HCT116 (cell line): ENCODE data around the gene MSLN. TPM values are rescaled to one million over a fixed set of nuclear protein-coding genes. Genes with fewer than 3 reads are reported as not detected.

Experiments used
- ATAC-seq: fragments of 200-7000 bp; cut with Tn5 transposase; 2 replicates; pipeline ENCODE4 v1.9.1; 2020; ENCODE audit warnings: mild to moderate bottlenecking, moderate library complexity
- BruUV-seq: library from RNA; stranded (reverse); fragments of 400-500 nt; replicated peaks from 2 replicates; lab custom pipeline; 2021; lab: Mats Ljungman, UMichigan
- CTCF ChIA-PET: fragments of 300-600 bp; sonication (Branson Sonifier 250); formaldehyde crosslinking; loops from one replicate; lab custom pipeline; 2021; ENCODE audit warnings: antibody characterized with exemption; lab: Charles Lee
- POLR2A ChIA-PET: fragments of 300-600, 350-600 bp; sonication (Branson Sonifier 250); formaldehyde crosslinking; loops from one replicate; lab custom pipeline; 2021; ENCODE audit warnings: antibody characterized with exemption; lab: Charles Lee
- RAD21 ChIA-PET, 2 experiments: fragments of 300-600 bp; sonication (Branson Sonifier 250); formaldehyde crosslinking; loops; one replicate each; lab custom pipeline; 2023; ENCODE audit warnings: low total read pairs in 2 of 2; ENCODE audit not compliant: uncharacterized antibody in 2 of 2, unreplicated experiment in 2 of 2, low non-redundant PET in 1 of 2; lab: Charles Lee
- DNase-seq: peaks from one replicate; pipeline ENCODE4 v3.0.0-alpha.2; 2010; ENCODE audit warnings: low read depth, low spot score
- H2AFZ ChIP-seq: fragments of 200-600 bp; shearing (Covaris generic), sonication (generic); 2 replicates; pipeline ENCODE4 v1.6.1; 2017; ENCODE audit warnings: low read depth, mixed run types, mixed read lengths, antibody characterized with exemption, low read length; ENCODE audit not compliant: poor library complexity, severe bottlenecking
- H3K27ac ChIP-seq: 2 replicates; pipeline ENCODE4 v1.5.1; 2012; ENCODE audit warnings: low read depth, low read length
- H3K27me3 ChIP-seq: fragments of 200-600 bp; sonication (generic); 2 replicates; pipeline ENCODE4 v1.6.1; 2016; ENCODE audit warnings: mixed run types, low read length, mixed read lengths; ENCODE audit not compliant: insufficient read depth
- H3K36me3 ChIP-seq, 2 experiments: fragments of 200-500 bp in 1 of 2; fragments of 200-600 bp in 1 of 2; sonication (Bioruptor generic) in 1 of 2; sonication (generic) in 1 of 2; 2 replicates each; pipeline versions ENCODE4 v1.5.1 to v1.6.1; 2014 to 2016; ENCODE audit warnings: low read length in 2 of 2, inconsistent platforms in 1 of 2, mixed read lengths in 1 of 2, mixed run types in 1 of 2; ENCODE audit not compliant: insufficient read depth in 2 of 2, control insufficient read depth in 1 of 2
- H3K4me1 ChIP-seq, 2 experiments: fragments of 200-600 bp in 1 of 2; sonication (generic) in 1 of 2; 2 replicates each; pipeline versions ENCODE4 v1.5.1 to v1.6.1; 2012 to 2017; ENCODE audit warnings: low read length in 2 of 2, inconsistent platforms in 1 of 2, mild to moderate bottlenecking in 1 of 2, mixed read lengths in 1 of 2, mixed run types in 1 of 2, moderate library complexity in 1 of 2; ENCODE audit not compliant: insufficient read depth in 2 of 2, control insufficient read depth in 1 of 2
- H3K4me2 ChIP-seq: fragments of 200-600 bp; sonication (generic); 2 replicates; pipeline ENCODE4 v1.6.1; 2017; ENCODE audit warnings: mixed run types, low read length, mixed read lengths
- H3K4me3 ChIP-seq, 2 experiments: fragments of 200-600 bp in 1 of 2; sonication (generic) in 1 of 2; replicated peaks in 1 of 2; 2 replicates each; pipeline ENCODE4 v1.5.1; 2011 to 2016; ENCODE audit warnings: low read length in 2 of 2, control low read depth in 1 of 2, low read depth in 1 of 2, mild to moderate bottlenecking in 1 of 2, mixed read lengths in 1 of 2, mixed run types in 1 of 2
- H3K79me2 ChIP-seq: fragments of 200-600 bp; sonication (generic); 2 replicates; pipeline ENCODE4 v1.6.1; 2017; ENCODE audit warnings: mild to moderate bottlenecking, mixed run types, low read length, moderate library complexity, mixed read lengths; ENCODE audit not compliant: insufficient read depth
- H3K9ac ChIP-seq: fragments of 200-600 bp; sonication (generic); 2 replicates; pipeline ENCODE4 v1.6.1; 2016; ENCODE audit warnings: low read length, mixed read lengths
- H3K9me2 ChIP-seq: fragments of 200-600 bp; sonication (generic), shearing (Covaris generic); 2 replicates; pipeline ENCODE4 v1.6.1; 2017; ENCODE audit warnings: mixed run types, mild to moderate bottlenecking, moderate library complexity; ENCODE audit not compliant: insufficient read depth
- H3K9me3 ChIP-seq, 2 experiments: fragments of 200-500 bp in 1 of 2; fragments of 200-600 bp in 1 of 2; sonication (Bioruptor generic) in 1 of 2; sonication (generic) in 1 of 2; 2 replicates each; pipeline ENCODE4 v1.6.1; 2014 to 2017; ENCODE audit warnings: low read length in 2 of 2, mixed read lengths in 2 of 2, inconsistent platforms in 1 of 2, low read depth in 1 of 2, mild to moderate bottlenecking in 1 of 2, mixed run types in 1 of 2, moderate library complexity in 1 of 2; ENCODE audit not compliant: control insufficient read depth in 1 of 2, insufficient read depth in 1 of 2
- H4K20me1 ChIP-seq: fragments of 200-600 bp; sonication (generic), shearing (Covaris generic); 2 replicates; pipeline ENCODE4 v1.6.1; 2017; ENCODE audit warnings: mixed run types, mild to moderate bottlenecking, moderate library complexity; ENCODE audit not compliant: insufficient read depth
- ELF1 ChIP-seq: IDR thresholded peaks from 2 replicates; pipeline ENCODE4 v1.6.1; 2012; ENCODE audit warnings: low read depth, borderline replicate concordance
- EZH2phosphoT487 ChIP-seq: fragments of 200-600 bp; IDR thresholded peaks from 2 replicates; pipeline ENCODE4 v1.6.1; 2018; ENCODE audit warnings: antibody characterized with exemption, borderline replicate concordance
- POLR2AphosphoS5 ChIP-seq: IDR thresholded peaks from 2 replicates; pipeline ENCODE4 v1.6.1; 2011; ENCODE audit warnings: mild to moderate bottlenecking, low read depth, low read length, moderate library complexity
- SRF ChIP-seq: IDR thresholded peaks from 2 replicates; pipeline ENCODE4 v1.6.1; 2012; ENCODE audit warnings: low read depth
- ZNF274 ChIP-seq: fragments of 200-500 bp; sonication (Bioruptor generic); IDR thresholded peaks from 2 replicates; pipeline ENCODE4 v1.6.1; 2014; ENCODE audit warnings: mild to moderate bottlenecking, low read depth, low read length, inconsistent platforms
- intact Hi-C: fragments of 100-400 bp; cut with micrococcal nuclease; formaldehyde crosslinking; loops from 2 replicates; pipeline ENCODE4 v1.10.0; 2022
- total RNA-seq: library from RNA; stranded (reverse); gene quantifications from one replicate; pipeline ENCODE4 v1.2.1, GENCODE V29; 2021; ENCODE audit not compliant: unreplicated experiment
- TF ChIP-seq, protein P1 (sequence below): IDR thresholded peaks from 2 replicates; pipeline ENCODE4 v1.6.1; 2012
- TF ChIP-seq, protein P2 (sequence below): IDR thresholded peaks from 2 replicates; pipeline ENCODE4 v1.6.1; 2012; ENCODE audit warnings: low read depth

MSLN gene
- total RNA-seq, 1 experiment from 2014 or later = 40.9 TPM

DNA sequence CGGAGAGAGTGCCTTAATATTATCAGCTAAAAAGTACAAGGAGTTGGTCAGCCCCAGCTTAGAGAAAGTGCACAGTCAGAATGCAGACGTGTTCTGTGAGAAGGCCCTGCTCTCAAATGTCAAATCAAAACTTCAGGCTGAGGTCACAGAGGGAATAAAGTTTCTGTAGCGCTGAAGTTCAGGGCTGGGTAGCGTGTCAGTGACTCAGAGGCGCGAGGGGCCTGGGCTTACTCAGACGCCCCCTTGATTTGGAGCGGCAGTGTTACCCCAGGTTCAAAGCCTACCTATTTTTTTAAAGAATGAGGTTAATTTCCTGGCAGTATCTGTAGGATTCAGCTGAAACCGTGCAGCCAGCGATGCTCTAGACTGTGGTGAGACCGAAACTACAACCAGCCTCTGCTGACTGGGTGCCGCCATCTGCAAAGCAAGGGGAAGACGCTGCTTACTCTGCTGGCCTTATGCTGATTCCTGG is 24.5 kb upstream of the MSLN start:
- no peaks in the 10 kb centered on the region for H4K20me1 ChIP-seq
- RAD21 ChIA-PET = no interaction called here
- no peaks in the 10 kb centered on the region for H3K9me2 ChIP-seq
- H3K27me3 ChIP-seq = no peaks in the 10 kb centered on the region
- ATAC-seq = no peak
- H3K79me2 ChIP-seq = peaks cover 12% of the 10 kb centered on the region; the same call in 1 of the 2 replicates
- H3K9ac ChIP-seq = no peak overlapping the region
- H3K4me3 ChIP-seq = no peak overlapping the region
- intact Hi-C loops = no loop called here
- no peak overlapping the region for H2AFZ ChIP-seq
- TF ChIP-seq EZH2phosphoT487 = no peak
- TF ChIP-seq ELF1 = no peak
- no peak for TF ChIP-seq SRF
- TF ChIP-seq, protein P1, sequence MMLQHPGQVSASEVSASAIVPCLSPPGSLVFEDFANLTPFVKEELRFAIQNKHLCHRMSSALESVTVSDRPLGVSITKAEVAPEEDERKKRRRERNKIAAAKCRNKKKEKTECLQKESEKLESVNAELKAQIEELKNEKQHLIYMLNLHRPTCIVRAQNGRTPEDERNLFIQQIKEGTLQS = no peak
- TF ChIP-seq, protein P2, sequence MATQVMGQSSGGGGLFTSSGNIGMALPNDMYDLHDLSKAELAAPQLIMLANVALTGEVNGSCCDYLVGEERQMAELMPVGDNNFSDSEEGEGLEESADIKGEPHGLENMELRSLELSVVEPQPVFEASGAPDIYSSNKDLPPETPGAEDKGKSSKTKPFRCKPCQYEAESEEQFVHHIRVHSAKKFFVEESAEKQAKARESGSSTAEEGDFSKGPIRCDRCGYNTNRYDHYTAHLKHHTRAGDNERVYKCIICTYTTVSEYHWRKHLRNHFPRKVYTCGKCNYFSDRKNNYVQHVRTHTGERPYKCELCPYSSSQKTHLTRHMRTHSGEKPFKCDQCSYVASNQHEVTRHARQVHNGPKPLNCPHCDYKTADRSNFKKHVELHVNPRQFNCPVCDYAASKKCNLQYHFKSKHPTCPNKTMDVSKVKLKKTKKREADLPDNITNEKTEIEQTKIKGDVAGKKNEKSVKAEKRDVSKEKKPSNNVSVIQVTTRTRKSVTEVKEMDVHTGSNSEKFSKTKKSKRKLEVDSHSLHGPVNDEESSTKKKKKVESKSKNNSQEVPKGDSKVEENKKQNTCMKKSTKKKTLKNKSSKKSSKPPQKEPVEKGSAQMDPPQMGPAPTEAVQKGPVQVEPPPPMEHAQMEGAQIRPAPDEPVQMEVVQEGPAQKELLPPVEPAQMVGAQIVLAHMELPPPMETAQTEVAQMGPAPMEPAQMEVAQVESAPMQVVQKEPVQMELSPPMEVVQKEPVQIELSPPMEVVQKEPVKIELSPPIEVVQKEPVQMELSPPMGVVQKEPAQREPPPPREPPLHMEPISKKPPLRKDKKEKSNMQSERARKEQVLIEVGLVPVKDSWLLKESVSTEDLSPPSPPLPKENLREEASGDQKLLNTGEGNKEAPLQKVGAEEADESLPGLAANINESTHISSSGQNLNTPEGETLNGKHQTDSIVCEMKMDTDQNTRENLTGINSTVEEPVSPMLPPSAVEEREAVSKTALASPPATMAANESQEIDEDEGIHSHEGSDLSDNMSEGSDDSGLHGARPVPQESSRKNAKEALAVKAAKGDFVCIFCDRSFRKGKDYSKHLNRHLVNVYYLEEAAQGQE = no peak
- no peak for TF ChIP-seq ZNF274
- no peak for TF ChIP-seq POLR2AphosphoS5
- H3K4me2 ChIP-seq = no peak overlapping the region
- no peaks in the 10 kb centered on the region for H3K9me3 ChIP-seq
- peaks cover 6 to 18% of the 10 kb centered on the region in 2 experiments for H3K36me3 ChIP-seq
- no peak overlapping the region for H3K27ac ChIP-seq
- BruUV-seq = no TSS peak
- CTCF ChIA-PET = no interaction called here
- DNase-seq = no peak
- peaks cover 5 to 9% of the 10 kb centered on the region in 2 experiments for H3K4me1 ChIP-seq
- POLR2A ChIA-PET = no interaction called here
